HG03520 (cell line): ENCODE results near the gene PLXNB2.

Experiments used
- ATAC-seq: cut with Tn5 transposase; IDR thresholded peaks from one replicate; pipeline ENCODE4 v1.9.1; 2021; ENCODE audit warnings: mild to moderate bottlenecking, moderate library complexity; ENCODE audit not compliant: unreplicated experiment

Gene PLXNB2

GRCh38 chr22:50313021-50313420 lies 5.6 kb upstream of the PLXNB2 start:
- ATAC-seq = no peak

GRCh38 chr22:50312371-50312770 lies 4.9 kb upstream of the PLXNB2 start:
- ATAC-seq = no peak

GRCh38 chr22:50311606-50312351 lies 4.3 kb upstream of the PLXNB2 start:
- ATAC-seq = no peak

GRCh38 chr22:50310949-50311444 lies 3.6 kb upstream of the PLXNB2 start:
- no peak for ATAC-seq

- no peak for ATAC-seq
Measured at GRCh38 chr22:50310031-50310722, 2.7 kb upstream of the PLXNB2 start.

GRCh38 chr22:50309601-50309991 lies 2.1 kb upstream of the PLXNB2 start:
- ATAC-seq = no peak

GRCh38 chr22:50308986-50309600 lies 1.6 kb upstream of the PLXNB2 start:
- ATAC-seq = no peak

GRCh38 chr22:50308597-50308935 lies 1.1 kb upstream of the PLXNB2 start:
- ATAC-seq = no peak

GRCh38 chr22:50307890-50308596 lies 597 bp upstream of the PLXNB2 start:
- no peak for ATAC-seq

GRCh38 chr22:50305923-50306566 lies 1.4 kb downstream of the PLXNB2 start:
- no peak for ATAC-seq

- ATAC-seq = no peak
Measured at GRCh38 chr22:50305393-50305922, 2.0 kb downstream of the PLXNB2 start.

- ATAC-seq = no peak
Measured at GRCh38 chr22:50304528-50305392, 2.7 kb downstream of the PLXNB2 start.

GRCh38 chr22:50303848-50304527 lies 3.5 kb downstream of the PLXNB2 start:
- ATAC-seq = no peak

GRCh38 chr22:50303515-50303847 lies 4.0 kb downstream of the PLXNB2 start:
- ATAC-seq = no peak

- no peak for ATAC-seq
Measured at GRCh38 chr22:50302564-50302963, 4.9 kb downstream of the PLXNB2 start.

GRCh38 chr22:50302041-50302541 lies 5.4 kb downstream of the PLXNB2 start:
- no peak for ATAC-seq

GRCh38 chr22:50301581-50301991 lies 5.9 kb downstream of the PLXNB2 start:
- ATAC-seq = no peak

- ATAC-seq = no peak
Measured at GRCh38 chr22:50300620-50301257, 6.7 kb downstream of the PLXNB2 start.
